Mesendoderm (in vitro differentiated cells): ENCODE results near the gene ADAMTSL1.

ENCODE experiments used
- DNase-seq: peaks from one replicate; pipeline ENCODE4 v3.0.0; 2013
- H2AK5ac ChIP-seq: 2 replicates; pipeline ENCODE4 v1.6.1; 2013; ENCODE audit warnings: low read length, inconsistent platforms
- H2BK120ac ChIP-seq: 2 replicates; pipeline ENCODE4 v1.6.1; 2013; ENCODE audit warnings: low read depth, mild to moderate bottlenecking, low read length, moderate library complexity, mixed read lengths
- H2BK15ac ChIP-seq: replicated peaks from 2 replicates; pipeline ENCODE4 v1.6.1; 2013; ENCODE audit warnings: low read depth, mild to moderate bottlenecking, moderate library complexity
- H2BK5ac ChIP-seq: 2 replicates; pipeline ENCODE4 v1.6.1; 2013; ENCODE audit warnings: low read length, inconsistent platforms
- H3K18ac ChIP-seq: 2 replicates; pipeline ENCODE4 v1.6.1; 2013; ENCODE audit warnings: mild to moderate bottlenecking, low read length, mixed read lengths
- H3K23ac ChIP-seq: one replicate; pipeline ENCODE4 v1.6.1; 2013; ENCODE audit warnings: low read length
- H3K27ac ChIP-seq: 2 replicates; pipeline ENCODE4 v1.5.1; 2013; ENCODE audit warnings: low read depth, mild to moderate bottlenecking, inconsistent platforms, low read length, moderate library complexity
- H3K27me3 ChIP-seq: 2 replicates; pipeline ENCODE4 v1.6.1; 2013; ENCODE audit warnings: low read length, control low read depth, mild to moderate bottlenecking, inconsistent platforms; ENCODE audit not compliant: insufficient read depth, poor library complexity
- H3K36me3 ChIP-seq: 2 replicates; pipeline ENCODE4 v1.6.1; 2013; ENCODE audit warnings: low read length, inconsistent platforms; ENCODE audit not compliant: control insufficient read depth, insufficient read depth
- H3K4ac ChIP-seq: one replicate; pipeline ENCODE4 v1.6.1; 2013; ENCODE audit warnings: low read depth, mild to moderate bottlenecking, low read length, moderate library complexity
- H3K4me1 ChIP-seq: 2 replicates; pipeline ENCODE4 v1.6.1; 2013; ENCODE audit warnings: low read depth, low read length, inconsistent platforms; ENCODE audit not compliant: control insufficient read depth
- H3K4me2 ChIP-seq: 2 replicates; pipeline ENCODE4 v1.6.1; 2013; ENCODE audit warnings: low read length
- H3K4me3 ChIP-seq: 2 replicates; pipeline ENCODE4 v1.5.1; 2013; ENCODE audit warnings: mild to moderate bottlenecking, low read length
- H3K56ac ChIP-seq: one replicate; pipeline ENCODE4 v1.6.1; 2013; ENCODE audit warnings: low read length
- H3K79me1 ChIP-seq: 2 replicates; pipeline ENCODE4 v1.6.1; 2013; ENCODE audit warnings: low read length, inconsistent platforms
- H3K79me2 ChIP-seq: 2 replicates; pipeline ENCODE4 v1.6.1; 2013; ENCODE audit warnings: mild to moderate bottlenecking, low read length; ENCODE audit not compliant: control insufficient read depth, insufficient read depth
- H3K9ac ChIP-seq: 2 replicates; pipeline ENCODE4 v1.6.1; 2013; ENCODE audit warnings: low read length, inconsistent platforms
- H4K5ac ChIP-seq: one replicate; pipeline ENCODE4 v1.6.1; 2013; ENCODE audit warnings: low read length
- H4K8ac ChIP-seq: one replicate; pipeline ENCODE4 v1.6.1; 2013; ENCODE audit warnings: low read depth, mild to moderate bottlenecking, control low read depth, low read length, moderate library complexity
- WGBS: extraction: QIAGEN DNeasy Blood & Tissue Kit; methylation state at CpG from one replicate; pipeline ENCODE4 v1.1.7; 2013; ENCODE audit warnings: low lambda C conversion rate, missing lambda C conversion rate; ENCODE audit not compliant: insufficient coverage; ENCODE audit errors: extremely low coverage; 5-methylcytosine and 5-hydroxymethylcytosine counted together

ADAMTSL1 gene

DNA sequence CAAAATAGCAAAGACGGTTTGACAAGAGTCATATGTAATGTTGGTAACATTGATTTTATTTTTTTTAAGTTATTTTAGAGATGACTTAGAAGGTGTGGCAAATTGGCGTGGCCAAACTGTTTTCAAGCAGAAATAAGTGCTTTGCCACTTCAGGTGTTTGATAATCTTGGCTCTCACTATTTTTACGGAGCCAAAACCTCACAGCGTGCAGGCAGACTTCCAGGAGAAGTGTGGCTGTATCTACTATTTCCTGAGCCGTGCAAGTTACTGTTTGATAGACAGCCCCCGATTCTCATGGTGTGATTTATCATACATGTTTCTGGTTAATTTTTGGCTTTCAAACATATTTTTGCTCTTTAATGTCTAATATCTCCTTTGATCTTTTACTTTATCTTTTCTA, 269.5 kb downstream of the ADAMTSL1 start:
- Histone ChIP-seq H4K5ac (no peak overlapping the region), H3K4ac (no peak overlapping the region), H4K8ac (no peak overlapping the region), H3K4me2 (no peak overlapping the region), H3K4me3 (no peak overlapping the region), H3K4me1 (peaks cover 2% of the 10 kb centered on the region), H3K23ac (no peak overlapping the region), H3K18ac (no peak overlapping the region), H2BK5ac (no peak overlapping the region), H3K27me3 (no peaks in the 10 kb centered on the region), H3K56ac (no peak overlapping the region), H2AK5ac (no peak overlapping the region), H3K79me2 (no peaks in the 10 kb centered on the region), H3K79me1 (no peaks in the 10 kb centered on the region), H3K36me3 (no peaks in the 10 kb centered on the region), H2BK120ac (no peak overlapping the region), H3K27ac (no peak overlapping the region), H2BK15ac (no peak overlapping the region), H3K9ac (no peak overlapping the region)
- WGBS, result no CpG with 5 or more reads among the region's 6 CpGs
- no peak for DNase-seq

DNA sequence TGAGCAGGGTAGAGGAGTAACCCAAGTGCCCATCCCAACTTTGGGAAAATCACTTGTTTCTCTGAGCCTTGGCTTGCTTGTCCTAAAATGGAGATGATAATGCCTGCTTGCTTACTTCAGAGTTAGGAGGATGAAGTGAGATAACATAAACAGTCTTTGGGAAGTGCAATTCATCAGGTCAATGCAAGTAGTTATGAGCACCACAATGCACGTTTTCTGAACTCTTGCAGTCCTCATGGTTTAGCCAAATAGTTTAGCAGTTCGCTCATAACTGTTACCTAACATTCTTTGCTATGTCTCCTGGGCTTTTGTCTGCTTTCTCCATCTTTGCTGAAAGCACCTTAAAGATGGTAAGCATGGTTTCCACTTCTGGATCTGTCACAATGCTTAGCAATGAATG, 270.0 kb downstream of the ADAMTSL1 start:
- WGBS, result no CpG with 5 or more reads among the region's 2 CpGs
- no peak for DNase-seq
- H2BK5ac ChIP-seq, result no peak overlapping the region

DNA sequence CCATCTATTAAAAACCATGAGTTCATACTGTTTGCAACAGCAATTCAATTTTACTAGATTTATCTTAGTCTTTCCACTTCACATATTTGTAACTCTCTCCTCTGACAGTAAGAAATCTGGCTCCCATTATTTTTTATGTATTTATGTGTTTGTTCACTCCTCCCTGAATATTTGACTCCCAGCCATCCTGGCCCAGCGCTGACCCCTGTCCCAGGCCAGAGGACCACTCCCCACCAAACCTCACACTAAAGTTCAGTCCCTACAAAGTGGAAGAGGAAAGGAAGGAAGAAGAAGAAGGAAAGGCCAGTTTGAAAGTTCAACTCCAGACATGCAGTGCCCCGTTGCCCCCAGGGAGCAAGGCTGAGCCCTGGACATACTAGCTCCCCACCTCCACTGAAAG, 271.8 kb downstream of the ADAMTSL1 start:
- Histone ChIP-seq H2AK5ac (no peak overlapping the region), H3K27me3 (no peaks in the 10 kb centered on the region), H4K5ac (no peak overlapping the region), H3K23ac (no peak overlapping the region), H3K79me2 (no peaks in the 10 kb centered on the region), H3K36me3 (no peaks in the 10 kb centered on the region), H3K56ac (no peak overlapping the region), H3K4me2 (no peak overlapping the region), H2BK120ac (no peak overlapping the region), H3K18ac (no peak overlapping the region), H2BK15ac (no peak overlapping the region), H3K27ac (no peak overlapping the region), H3K79me1 (no peaks in the 10 kb centered on the region), H3K9ac (no peak overlapping the region), H3K4me1 (peaks cover 2% of the 10 kb centered on the region), H3K4me3 (no peak overlapping the region), H3K4ac (no peak overlapping the region), H4K8ac (no peak overlapping the region), H2BK5ac (no peak overlapping the region)
- no peak for DNase-seq
- WGBS, result no CpG with 5 or more reads among the region's 2 CpGs

More for the DNA sequence above, 270.0 kb downstream of the ADAMTSL1 start:
- Histone ChIP-seq H4K8ac (no peak overlapping the region), H3K4me1 (peaks cover 2% of the 10 kb centered on the region), H3K79me2 (no peaks in the 10 kb centered on the region), H4K5ac (no peak overlapping the region), H3K4ac (no peak overlapping the region), H2BK120ac (no peak overlapping the region), H3K18ac (no peak overlapping the region), H3K27me3 (no peaks in the 10 kb centered on the region), H3K56ac (no peak overlapping the region), H3K36me3 (no peaks in the 10 kb centered on the region), H3K4me3 (no peak overlapping the region), H3K23ac (no peak overlapping the region), H3K79me1 (no peaks in the 10 kb centered on the region), H3K4me2 (no peak overlapping the region), H3K27ac (no peak overlapping the region), H2AK5ac (no peak overlapping the region), H2BK15ac (no peak overlapping the region), H3K9ac (no peak overlapping the region)

DNA sequence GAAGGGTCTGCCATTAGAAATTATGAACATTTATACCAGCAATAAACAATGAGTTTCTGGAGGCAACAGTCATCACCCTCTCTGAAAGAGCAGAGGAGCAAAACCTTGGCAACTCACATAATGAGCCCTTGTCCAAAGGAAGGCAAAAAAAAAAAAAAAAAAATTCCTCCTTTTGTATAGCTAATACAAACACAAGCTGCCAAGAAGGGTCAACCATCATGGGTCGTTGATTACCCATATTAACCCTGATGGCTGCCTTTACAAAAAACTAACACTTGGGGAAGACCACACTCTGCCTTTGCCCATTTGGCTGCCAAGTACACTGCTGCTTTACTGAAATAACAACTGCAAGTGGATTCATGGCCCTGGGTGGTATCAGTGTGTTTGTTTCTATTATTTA, 272.7 kb downstream of the ADAMTSL1 start:
- H3K4me1 ChIP-seq, result peaks cover 2% of the 10 kb centered on the region
- no peak overlapping the region for H2AK5ac ChIP-seq
- H3K27ac ChIP-seq, result no peak overlapping the region
- no peak overlapping the region for H3K56ac ChIP-seq
- no peak overlapping the region for H2BK15ac ChIP-seq
- no peak overlapping the region for H3K9ac ChIP-seq
- H2BK5ac ChIP-seq, result no peak overlapping the region
- H4K8ac ChIP-seq, result no peak overlapping the region
- no peaks in the 10 kb centered on the region for H3K36me3 ChIP-seq
- no peaks in the 10 kb centered on the region for H3K79me2 ChIP-seq
- no peak overlapping the region for H3K4me3 ChIP-seq
- H2BK120ac ChIP-seq, result no peak overlapping the region
- no peak overlapping the region for H3K4ac ChIP-seq
- no peak overlapping the region for H4K5ac ChIP-seq
- H3K23ac ChIP-seq, result no peak overlapping the region
- no peaks in the 10 kb centered on the region for H3K27me3 ChIP-seq
- no peak overlapping the region for H3K18ac ChIP-seq
- no peak for DNase-seq
- H3K79me1 ChIP-seq, result no peaks in the 10 kb centered on the region
- WGBS, result no CpG with 5 or more reads among the region's 1 CpG
- no peak overlapping the region for H3K4me2 ChIP-seq

DNA sequence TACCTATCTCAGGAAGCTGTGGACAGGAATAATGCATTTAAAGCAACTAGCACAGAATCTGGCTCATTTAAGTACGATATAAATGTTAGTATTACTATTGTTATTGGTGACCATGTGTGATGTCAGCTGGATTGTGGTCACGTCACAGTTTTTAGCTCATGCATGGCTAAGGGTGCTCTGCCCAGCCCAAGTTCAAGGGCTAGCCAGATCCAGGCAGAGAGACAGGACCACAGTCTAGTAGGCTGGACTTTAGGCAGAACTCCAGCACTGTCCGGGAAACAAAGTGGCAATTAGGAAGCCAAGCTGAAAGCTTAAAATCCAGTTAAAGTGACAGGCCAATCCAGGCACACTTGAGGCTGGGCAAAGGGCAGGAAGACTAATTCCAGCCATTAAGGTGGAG, 273.6 kb downstream of the ADAMTSL1 start:
- H2BK15ac ChIP-seq, result no peak overlapping the region
- no peak overlapping the region for H2BK5ac ChIP-seq
- no peak overlapping the region for H3K23ac ChIP-seq
- H3K4ac ChIP-seq, result no peak overlapping the region
- no peak overlapping the region for H3K18ac ChIP-seq
- H3K36me3 ChIP-seq, result no peaks in the 10 kb centered on the region
- no peak overlapping the region for H3K27ac ChIP-seq
- no peak for DNase-seq
- no peaks in the 10 kb centered on the region for H3K79me2 ChIP-seq
- no peak overlapping the region for H3K56ac ChIP-seq
- no peak overlapping the region for H4K8ac ChIP-seq
- H3K4me2 ChIP-seq, result no peak overlapping the region
- H4K5ac ChIP-seq, result no peak overlapping the region
- WGBS, result no CpG with 5 or more reads among the region's 3 CpGs
- H3K9ac ChIP-seq, result no peak overlapping the region
- no peak overlapping the region for H2AK5ac ChIP-seq
- no peak overlapping the region for H3K4me3 ChIP-seq
- no peaks in the 10 kb centered on the region for H3K4me1 ChIP-seq
- no peaks in the 10 kb centered on the region for H3K27me3 ChIP-seq
- no peak overlapping the region for H2BK120ac ChIP-seq
- H3K79me1 ChIP-seq, result no peaks in the 10 kb centered on the region

DNA sequence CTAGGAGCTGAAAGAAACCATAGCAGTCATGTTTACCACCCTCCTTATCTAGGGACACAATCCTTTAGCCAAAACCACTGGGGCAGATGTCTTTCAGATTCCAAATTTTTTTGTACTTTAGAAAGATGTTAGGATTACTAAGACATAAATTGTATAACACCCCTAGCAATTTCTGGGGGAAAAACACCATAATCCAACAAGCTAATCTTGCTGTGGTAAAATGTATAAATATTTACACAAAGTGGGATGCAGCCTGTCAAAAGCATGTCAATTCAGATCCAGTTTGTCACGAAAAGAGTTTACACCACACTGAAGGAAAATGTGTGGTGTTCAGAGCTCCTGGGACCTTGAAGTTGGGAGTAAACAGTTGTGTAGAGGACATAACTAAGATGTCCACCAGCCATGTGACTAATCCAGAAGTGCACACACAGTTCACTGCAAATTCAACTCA, 274.3 kb downstream of the ADAMTSL1 start:
- DNase-seq, result no peak
- WGBS, result no CpG with 5 or more reads among the region's 1 CpG

More for the DNA sequence above, 274.3 kb downstream of the ADAMTSL1 start:
- Histone ChIP-seq H3K4me2 (no peak overlapping the region), H3K4ac (no peak overlapping the region), H2BK5ac (no peak overlapping the region), H2BK15ac (no peak overlapping the region), H3K4me1 (no peaks in the 10 kb centered on the region), H3K9ac (no peak overlapping the region), H3K23ac (no peak overlapping the region), H2BK120ac (no peak overlapping the region), H2AK5ac (no peak overlapping the region), H3K27ac (no peak overlapping the region), H4K5ac (no peak overlapping the region), H3K4me3 (no peak overlapping the region), H3K56ac (no peak overlapping the region), H4K8ac (no peak overlapping the region), H3K18ac (no peak overlapping the region), H3K27me3 (no peaks in the 10 kb centered on the region), H3K79me1 (no peaks in the 10 kb centered on the region), H3K79me2 (no peaks in the 10 kb centered on the region), H3K36me3 (no peaks in the 10 kb centered on the region)
